GM12801 (cell line): ENCODE data around the gene XPOT.

Experiments used
- CTCF ChIP-seq: IDR thresholded peaks from one replicate; pipeline ENCODE4 v1.5.1; 2011; ENCODE audit warnings: control low read depth; ENCODE audit not compliant: insufficient read length; ENCODE audit errors: extremely low read depth

Gene XPOT

GRCh38 chr12:64431791-64432190 is 27.6 kb downstream of the XPOT start:
- TF ChIP-seq CTCF = no peak

- TF ChIP-seq CTCF = no peak
Observed at GRCh38 chr12:64433915-64434314, 29.7 kb downstream of the XPOT start.

GRCh38 chr12:64440100-64440499 is 35.9 kb downstream of the XPOT start:
- TF ChIP-seq CTCF = no peak

DNA sequence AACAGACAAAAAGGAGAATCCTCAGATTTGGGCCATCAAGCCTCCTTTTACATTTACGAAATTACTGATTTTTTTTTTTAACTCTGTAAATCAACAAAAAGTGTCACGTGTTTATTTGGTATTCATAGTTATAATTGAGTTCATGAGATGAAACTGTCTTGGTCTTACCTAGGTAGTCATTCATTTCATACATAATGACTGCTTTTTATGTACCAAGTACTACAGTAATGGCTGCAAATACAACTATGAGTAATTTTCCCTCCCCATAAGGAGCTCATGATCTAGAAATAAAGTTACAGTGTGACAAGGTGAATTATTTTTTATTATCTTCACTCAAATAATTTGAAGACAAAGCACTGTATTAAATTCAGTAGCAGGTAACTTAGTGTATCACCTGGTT is 41.3 kb downstream of the XPOT start:
- no peak for TF ChIP-seq CTCF

DNA sequence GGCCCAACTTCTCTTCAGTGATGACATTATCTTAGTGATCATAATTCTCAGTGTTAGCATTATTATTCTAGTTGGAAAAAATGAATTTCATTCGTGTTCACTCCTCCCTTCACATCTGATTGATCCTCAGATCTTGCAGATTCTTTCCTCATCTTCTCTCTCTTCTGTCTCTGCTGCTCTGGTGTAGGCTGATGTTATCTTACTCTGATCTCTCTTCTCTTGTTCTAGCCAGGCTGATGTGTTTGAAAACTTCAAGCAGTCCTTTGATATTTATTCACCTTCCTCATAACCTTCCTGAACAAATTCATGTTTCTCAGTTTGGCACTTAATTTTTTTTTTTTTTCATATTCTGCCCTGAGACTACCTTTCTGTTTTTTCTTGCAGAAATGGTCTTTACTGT is 42.1 kb downstream of the XPOT start:
- no peak for TF ChIP-seq CTCF

- no peak for TF ChIP-seq CTCF
Observed at GRCh38 chr12:64450057-64450640, 46.0 kb downstream of the XPOT start.

- no peak for TF ChIP-seq CTCF
Observed at GRCh38 chr12:64450711-64451486, 46.7 kb downstream of the XPOT start.
